GM18508 (cell line): ENCODE data around the gene PDE6D.

Experiments
- ATAC-seq: cut with Tn5 transposase; IDR thresholded peaks from one replicate; pipeline ENCODE4 v1.9.1; 2021; ENCODE audit warnings: moderate number of reproducible peaks; ENCODE audit not compliant: insufficient read depth, unreplicated experiment

The PDE6D gene

DNA sequence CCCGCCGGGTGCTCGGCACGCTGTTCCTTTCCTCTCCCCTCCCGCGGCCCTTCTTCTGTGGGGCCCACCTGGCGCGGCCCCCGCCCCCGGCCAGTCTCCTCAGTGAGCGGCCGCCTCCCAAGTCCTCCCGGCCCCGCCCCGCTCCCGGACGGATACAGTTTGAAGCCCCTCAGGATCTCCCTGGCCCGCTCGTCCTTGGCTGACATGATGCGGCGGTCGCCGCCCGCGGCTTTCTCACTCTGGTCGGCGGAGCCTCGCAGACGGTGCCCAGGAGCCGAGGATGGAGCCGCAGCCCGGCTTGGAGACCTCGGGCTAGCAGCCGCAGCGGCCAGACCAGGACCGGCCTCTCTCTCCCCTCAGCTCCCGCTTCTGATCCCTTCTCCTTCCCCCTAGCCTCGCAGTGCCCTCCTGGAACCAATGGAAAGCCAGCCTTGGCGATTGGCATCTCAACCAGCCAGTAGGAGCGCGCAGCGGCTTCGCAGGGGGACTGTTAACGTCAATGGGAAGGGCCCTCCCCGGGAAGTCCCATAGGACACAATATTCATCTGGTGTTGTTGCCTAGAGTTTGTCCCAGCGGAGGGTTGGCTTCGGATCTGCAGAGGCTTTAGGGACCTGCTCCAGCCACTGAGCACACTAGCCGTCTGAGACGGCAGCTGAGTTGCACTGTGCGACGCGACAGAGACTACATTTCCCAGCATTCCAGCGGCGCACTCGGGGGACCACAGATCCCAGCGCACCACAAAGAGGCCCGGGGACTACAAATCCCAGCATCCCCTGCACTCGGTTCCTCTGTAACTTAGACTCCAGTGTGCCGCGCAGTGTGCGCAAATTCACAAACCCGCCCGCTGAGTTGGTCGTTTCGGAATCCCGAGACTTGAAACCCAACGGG, at the start of gene PDE6D:
TSS of gene PDE6D (minus strand) at position 374 of the 889 bp plus-strand sequence. CDS start at position 206, 168 bp downstream.
- peak; percentile 65 for ATAC-seq

DNA sequence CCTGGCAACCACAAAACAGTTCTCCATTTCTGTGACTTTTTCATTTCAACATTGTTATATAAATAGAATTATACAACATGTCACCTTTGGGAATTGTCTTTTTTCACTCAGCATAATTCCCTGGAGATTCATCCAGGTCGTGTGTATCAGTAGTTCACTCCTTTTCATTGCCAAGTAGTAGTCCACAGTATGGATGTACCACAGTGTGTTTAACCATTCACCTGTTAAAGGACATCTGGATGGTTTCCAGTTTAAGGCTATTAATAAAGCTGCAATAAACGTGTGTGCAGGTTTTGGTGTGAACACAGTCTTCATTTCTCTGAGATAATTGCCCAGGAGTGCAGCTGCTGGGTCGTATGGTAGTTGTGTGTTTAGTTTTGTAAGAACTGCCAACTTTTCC, 40.8 kb upstream of the PDE6D start:
- ATAC-seq, result no peak

DNA sequence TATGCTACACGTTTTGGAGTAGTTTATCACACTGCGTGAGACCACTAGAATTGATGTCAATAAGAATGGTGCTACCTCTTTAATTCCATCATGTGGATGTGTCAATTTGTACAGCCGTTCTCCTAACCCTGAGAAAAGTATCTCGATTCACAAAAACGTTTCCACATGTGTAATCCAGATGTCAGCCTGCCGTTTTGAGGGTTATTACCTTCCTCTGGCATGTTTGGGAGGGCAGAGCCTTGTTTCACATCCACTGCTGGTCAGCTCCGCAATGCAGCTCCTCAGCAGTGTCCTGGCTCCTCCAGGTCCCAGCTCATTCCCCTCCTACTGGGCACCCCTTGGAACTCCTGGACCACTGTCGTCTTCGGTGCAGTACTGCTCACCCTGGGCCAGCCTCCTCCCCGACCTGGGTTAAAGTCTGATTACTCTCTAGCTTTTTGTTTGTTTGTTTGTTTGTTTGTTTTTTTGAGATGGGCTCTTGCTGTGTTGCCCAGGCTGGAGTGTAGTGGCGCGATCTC, 39.8 kb upstream of the PDE6D start:
- no peak for ATAC-seq

DNA sequence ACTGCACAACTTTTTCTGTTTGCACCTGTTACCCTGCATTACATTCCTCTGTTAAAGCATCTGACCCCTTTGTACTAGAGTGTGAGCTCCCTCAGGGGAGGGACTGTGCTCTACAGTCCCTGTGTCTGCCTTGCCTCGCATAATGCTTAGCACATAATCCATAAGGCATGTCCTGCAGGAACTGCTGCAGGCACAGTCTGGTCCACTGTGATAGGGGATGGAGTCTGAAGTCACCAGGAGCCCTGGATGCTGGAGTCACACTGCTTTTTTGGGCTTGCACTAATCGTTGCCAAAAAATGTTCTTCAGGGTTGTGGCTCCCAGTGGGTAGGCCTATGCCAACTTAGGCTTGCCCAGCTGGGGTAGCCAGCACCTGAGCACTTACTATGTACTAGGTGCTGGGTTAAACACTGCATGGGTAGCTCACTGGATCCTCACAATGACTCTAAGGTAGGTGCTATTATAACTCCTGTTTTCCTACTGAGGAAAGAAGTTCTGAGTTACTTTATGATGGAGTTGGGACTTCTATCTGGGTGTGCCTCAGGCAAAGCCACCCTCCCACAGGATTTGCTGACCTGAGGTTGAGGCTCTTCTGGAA, 38.5 kb upstream of the PDE6D start:
- no peak for ATAC-seq

DNA sequence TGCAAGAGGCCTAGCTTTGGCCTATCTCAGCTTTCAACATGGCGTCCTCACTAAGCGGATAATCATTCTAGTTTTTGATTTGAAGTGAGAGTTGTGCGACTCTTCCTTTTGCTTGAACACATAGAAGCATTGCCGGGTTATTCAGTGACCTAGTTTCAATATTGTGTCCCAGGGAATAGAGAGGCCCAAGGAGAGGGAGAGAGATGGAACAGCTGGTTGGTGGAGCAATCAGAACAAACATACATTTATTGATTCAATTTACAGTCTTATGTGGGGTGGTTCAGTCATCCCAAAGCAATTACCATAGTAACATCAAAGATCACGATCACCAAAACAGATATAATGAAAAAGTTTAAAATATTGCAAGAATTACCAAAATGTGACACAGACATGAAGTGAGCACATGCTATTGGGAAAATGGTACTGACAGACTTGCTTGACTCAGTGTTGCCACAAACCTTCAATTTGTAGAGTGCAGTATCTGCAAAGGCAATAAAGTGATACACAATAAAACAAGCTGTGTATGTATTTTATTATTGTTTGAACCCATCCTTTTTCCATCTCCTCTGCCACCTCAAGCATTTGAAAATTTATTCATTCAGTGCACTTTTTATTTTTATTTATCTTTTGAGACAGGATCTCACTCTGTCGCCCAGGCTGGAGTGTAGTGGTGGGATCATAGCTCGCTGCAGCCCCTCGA, 35.4 kb upstream of the PDE6D start:
- ATAC-seq, result no peak

DNA sequence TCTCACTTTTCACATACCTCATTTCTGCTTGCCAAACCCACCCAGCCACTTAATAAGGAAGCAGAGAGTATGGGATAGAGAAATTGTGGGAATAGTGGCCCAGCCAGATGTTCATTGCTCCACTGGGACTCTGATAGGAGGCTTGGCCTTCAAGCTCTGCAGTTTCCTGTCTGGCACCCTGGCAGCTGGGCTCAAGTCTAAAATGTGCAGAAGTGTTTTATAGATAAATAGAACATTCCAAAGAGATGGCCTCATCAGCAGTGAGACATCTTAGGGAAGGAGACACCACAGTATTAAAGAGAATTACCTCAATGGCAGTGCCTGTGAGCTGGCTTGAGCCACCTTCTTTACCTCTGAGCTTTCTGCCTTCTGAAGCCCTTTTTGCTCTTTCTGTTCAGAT, 29.8 kb upstream of the PDE6D start:
- no peak for ATAC-seq

DNA sequence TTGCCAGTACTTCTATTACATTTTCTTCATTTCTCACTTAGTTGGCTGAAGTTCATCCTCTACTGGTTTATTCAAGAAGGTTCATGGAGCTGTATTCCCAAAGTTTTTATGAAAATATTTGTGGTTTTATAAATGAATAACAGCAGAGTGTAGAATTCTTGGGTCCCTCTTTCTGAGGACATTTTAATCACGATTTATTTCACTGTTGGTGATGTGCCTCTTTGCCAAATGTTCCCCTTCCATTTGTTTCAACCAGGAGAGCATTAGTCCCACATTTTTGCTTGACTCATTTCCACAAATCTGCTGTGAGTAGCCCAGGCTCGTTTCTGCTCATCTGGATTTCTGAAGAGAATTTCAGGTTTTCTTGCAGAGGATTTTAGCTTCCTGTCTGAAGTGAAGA, 25.9 kb upstream of the PDE6D start:
- no peak for ATAC-seq

DNA sequence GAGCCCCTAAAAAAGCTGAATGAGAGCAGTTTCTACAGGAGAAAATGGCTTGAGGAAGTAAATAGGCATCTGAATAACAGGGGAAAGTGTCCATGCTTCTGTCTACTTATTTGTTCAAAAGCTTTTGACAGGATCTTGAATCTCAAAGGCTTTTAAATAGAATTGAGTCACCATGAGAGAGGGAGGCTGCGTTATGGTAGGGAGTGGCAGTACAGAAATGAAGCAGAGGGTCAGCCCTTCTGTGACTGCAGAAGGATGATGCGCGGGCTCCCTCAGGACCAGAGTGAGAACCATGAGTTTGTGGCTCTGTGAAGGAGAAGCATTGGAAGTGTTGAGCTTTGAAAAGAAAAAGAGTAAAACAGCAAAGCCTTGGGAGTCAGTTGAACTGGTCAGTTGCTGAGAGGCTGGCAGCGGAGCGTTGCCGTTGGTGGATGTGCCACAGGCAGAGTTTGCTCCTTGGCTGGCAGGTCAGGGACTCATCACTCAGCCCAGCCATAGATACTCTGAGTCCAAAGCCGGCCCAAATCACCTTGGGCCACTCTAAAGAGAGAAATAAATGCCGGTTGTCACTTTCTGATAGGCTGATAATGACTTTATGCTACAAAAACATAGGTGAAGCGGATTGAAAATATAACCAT, 22.5 kb upstream of the PDE6D start:
- no peak for ATAC-seq

DNA sequence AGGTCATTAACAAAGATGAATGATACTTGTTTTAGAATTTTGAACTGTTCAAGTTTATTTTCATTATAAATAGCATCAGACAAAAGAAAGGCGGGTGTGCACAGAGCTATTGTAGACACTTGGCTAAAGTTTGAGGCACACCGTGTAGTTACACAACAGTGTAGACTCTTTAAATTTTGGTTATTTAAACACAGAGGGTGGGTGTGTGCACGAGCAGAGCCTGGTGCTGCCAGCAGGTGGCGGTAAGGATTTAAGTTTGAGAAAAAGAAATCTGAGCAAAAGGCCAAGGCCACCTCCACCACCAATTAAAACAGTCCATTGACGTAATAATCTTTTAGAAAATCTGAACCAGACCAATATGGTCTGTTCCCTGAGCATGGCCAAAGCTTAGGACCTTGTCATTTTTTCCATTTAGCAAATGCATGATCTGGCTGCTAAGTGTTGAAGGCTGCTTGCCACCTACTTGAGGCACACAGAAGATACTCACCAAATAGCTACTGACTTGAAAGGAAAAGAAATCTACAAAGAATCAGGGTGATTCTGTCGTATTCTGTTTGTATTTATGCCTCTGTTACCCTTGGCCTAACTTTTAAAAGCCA, 19.5 kb upstream of the PDE6D start:
- no peak for ATAC-seq

DNA sequence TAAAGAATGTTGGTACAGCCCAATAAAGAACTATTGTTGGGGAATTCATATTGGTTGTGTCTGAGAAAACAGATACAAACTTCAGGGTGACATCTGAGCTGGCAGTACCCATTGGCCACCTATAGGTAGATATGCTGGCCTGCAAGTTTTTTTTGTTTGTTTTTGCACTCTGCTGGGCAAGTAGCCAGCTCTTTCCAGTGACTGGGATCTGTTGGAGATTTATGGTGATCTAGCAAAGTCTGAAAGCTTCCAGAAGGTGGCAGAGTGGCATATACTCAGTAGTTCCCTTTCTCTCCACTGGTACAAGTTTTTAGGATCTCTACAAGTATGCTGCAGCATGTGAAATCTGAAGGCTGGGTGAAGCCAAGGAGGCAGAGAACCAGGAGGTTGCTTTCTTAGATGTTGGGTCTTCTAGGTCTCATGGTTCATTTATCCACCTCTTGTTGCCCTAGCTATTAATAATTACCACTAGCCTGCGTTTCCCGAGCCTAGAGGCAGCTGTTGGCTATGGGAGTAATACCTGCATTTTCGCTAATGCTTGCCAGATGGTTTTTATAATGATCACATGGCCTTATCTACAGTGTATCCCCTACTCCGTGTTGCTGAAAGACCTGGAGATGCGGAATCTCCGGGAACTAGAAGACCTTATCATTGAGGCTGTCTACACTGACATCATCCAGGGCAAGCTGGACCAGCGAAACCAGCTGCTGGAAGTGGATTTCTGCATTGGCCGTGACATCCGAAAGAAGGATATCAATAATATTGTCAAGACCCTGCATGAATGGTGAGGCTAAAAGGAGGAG, 14.6 kb upstream of the PDE6D start:
- ATAC-seq, result no peak

DNA sequence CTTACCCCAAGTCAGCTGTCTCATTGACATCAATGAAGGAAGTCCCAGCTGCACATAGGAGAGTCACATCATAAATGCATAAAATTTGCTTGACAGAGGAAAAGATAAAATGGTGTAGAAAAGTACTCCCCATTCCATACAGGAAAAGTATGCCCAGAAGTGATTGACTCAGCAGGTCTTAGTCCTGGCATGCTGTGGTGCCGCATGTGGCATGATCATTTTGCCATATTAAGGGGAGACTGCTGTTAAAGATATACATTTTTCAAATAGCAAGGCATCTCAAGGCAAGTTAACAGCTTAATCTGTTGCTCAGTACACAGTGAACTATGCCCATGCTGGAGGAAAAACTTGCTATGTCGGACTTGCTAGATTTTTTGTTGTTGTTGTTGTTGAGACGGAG, 13.3 kb upstream of the PDE6D start:
- no peak for ATAC-seq

DNA sequence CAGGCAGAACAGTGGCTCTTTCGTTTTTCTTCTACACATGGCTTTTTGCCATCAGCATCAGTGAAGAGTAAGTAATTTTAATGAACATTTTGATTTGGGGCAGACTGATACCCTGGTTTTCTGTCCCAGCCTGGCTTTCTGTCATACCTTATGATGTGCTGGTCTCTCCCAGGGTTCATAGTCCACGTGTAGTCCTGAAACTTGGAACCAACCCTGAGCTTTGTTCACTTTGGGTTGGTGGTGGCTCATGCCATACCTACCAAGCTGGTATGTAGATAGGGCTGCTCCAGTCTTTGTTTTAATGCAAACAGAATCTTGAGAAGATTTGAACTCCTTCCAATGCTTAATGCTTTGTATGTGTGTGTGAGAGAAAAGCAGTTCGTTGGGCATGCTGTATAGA, 10.0 kb upstream of the PDE6D start:
- ATAC-seq, result no peak

DNA sequence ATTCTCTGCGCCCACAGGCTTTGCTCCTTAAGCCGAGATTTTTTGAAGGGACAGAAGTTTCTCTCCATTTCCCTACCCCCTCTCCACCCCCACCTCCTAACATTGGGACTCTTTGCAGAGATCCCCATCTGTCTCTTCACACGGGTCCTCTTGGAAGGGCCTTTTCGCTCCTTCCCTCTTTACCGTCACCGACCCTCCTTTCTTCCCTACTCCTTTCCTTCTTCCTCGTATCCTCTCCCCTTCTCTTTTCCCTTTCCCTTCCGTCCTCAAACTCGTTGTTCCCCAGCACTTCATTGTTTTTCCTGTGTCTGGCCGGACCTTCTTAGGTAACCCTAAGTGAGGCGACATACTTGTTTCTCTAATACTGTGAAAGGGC, 5.8 kb upstream of the PDE6D start:
- no peak for ATAC-seq

DNA sequence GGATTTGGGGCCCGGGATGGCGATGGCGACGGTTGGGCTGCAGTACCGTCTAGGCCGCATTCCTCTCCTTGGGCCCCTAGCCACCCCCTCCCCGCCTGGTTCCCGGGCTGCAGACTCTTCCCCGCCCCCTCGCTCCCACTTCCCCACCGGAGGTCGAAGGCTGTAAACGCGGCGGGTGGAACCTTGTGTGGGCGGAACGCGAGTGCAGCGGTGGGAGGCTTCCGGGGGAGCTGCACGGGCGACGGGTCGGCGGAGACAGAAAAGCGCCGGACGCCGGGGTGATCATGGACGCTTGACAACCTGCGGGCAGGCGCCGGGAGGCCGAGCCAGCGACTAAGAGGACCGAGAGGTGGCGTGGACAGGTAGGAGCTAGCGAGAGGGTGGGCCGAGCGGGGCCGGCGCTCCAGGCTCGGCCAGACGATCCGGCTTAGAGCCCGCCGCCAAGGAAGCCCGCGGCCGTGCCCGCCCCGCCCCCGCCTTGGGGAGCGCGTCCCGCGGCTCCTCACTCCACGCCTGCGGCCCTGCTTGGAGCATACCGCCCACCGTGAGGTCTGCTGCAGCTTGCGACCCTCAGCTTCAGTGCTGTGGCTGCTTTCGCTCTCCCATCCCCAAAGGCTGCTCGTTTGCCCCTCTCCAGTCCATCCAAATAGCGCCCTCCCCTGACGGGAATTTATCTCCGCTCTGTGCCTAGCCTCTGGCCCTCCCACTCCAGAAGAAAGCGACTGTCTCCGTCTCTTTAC, 5.3 kb upstream of the PDE6D start, which contains the start of gene COPS7B:
TSS of gene COPS7B (plus strand) at position 269 of the 740 bp plus-strand sequence. CDS start 2,126 bp downstream, outside the sequence.
- ATAC-seq, result no peak

DNA sequence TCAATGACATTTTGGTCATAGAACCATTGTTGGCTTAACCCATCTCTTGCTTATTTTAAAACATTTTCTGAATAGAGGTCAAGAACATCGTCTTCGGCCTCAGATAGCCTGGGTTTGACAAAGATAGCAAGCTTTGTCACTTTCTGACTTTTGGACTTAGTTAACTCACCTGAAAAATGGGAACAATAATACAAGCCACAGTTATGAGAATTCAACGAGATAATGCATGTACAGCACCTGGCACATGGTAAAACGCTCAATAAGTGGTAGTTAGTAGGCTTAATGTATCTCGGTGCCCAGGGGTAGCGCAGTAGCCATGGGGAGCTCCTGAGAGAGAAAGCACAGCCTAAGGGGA, 4.7 kb upstream of the PDE6D start:
- ATAC-seq, result no peak

DNA sequence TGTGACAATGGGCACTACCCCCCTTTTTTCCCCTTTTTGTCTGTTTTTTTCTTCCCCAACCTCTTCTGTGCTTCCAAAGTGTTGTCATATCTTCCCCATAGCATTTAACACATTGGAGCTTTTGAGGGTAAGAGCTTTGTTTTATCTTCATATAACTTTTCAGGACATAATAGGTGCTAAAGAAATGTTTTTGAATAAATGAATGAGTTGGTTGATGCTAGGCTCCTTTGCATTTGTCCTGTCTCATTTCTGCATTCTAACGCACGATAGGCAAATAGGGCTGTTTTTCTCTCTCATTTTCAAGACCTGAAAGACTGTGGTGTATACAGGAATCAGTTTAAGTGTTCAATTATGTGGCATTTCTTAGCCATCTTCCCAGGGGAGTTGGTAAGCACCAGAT, 4.3 kb upstream of the PDE6D start:
- ATAC-seq, result no peak

DNA sequence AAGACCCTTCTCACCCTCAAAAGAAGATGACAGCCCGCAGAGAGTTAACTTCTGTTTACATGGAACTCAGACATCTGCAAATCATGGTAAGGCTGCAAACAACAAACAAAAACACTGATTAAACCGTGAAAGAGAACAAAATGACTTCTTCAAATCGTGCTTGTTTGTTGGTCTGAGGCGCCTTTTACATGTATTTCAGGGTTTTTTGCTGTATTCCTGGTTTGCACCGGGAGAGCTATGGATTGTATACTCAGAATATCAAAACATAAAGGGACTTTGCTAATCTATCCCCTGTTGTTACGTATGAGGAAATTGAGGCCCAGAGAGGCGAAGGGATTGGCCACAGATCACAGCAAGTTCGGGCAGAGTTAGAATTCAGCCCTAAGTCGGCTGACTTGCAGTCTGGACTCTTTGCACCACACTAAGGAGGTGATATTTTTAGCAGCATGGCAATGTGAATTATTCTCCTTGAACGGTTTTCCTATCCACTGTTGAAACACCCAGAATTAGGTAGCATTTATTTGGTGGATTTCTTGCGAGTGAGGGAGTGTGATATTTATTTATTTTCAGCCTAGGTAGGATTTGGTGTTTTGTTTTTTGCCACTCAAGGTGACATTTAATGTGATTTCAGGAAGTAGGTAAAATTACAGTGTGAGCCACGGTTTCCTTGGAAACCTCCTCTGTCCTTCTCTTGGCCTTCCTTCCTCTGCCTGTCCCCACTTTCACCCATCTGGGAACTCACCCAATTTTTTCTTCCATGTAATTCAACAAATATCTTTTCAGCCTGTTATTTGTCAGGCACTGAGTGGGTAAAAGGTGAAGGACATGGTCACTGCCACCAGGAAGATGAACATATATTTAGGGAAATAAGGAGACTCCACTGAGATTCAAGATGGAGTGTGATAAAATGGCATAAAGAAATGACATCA, 980 bp upstream of the PDE6D start:
- no peak for ATAC-seq
